Measurements from ENCODE around the gene TRAK1. TPM values are rescaled to one million over a fixed set of nuclear protein-coding genes. Genes with fewer than 3 reads are reported as not detected.

TRAK1 gene
- total RNA-seq, 1 experiment from 2014 or later, result 16.5 TPM

DNA sequence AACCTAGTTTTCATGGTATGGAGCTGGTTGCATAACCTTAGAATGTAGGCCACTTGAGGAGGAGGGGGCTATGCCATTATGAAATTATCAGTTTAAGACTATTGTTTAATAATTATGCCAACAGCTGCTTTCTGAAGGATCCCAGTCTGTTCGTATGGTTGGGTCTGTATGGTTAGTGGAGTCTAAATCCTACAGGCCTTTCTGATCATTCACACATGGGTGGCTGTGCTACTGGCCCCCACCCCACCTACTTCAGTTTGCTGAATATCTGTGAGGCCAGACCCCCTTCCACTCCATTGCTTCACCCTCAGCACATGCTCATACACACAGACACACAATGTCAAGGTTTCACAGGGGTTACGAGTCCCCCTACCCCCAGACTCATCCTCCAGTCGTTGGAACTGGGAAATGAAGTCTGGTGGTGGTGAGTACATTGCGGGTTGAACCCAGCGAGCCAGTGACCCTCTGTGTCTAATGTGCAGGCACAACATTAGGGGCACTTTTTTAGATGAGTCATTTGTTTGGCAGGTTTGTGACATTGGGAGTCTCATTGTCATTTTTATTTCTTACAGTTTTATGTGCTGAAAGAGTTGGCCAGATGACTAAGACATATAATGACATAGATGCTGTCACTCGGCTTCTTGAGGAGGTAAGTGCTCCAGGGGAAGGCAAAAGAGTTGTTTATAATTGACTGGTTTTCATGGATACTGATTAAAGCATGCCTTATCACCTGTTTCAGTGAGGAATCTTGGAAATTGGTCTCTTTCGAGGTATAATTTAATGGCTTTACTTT lies 85.3 kb downstream of the TRAK1 start:
- DNase-seq (ENCODE audit: low read depth), result peak; percentile 22

DNA sequence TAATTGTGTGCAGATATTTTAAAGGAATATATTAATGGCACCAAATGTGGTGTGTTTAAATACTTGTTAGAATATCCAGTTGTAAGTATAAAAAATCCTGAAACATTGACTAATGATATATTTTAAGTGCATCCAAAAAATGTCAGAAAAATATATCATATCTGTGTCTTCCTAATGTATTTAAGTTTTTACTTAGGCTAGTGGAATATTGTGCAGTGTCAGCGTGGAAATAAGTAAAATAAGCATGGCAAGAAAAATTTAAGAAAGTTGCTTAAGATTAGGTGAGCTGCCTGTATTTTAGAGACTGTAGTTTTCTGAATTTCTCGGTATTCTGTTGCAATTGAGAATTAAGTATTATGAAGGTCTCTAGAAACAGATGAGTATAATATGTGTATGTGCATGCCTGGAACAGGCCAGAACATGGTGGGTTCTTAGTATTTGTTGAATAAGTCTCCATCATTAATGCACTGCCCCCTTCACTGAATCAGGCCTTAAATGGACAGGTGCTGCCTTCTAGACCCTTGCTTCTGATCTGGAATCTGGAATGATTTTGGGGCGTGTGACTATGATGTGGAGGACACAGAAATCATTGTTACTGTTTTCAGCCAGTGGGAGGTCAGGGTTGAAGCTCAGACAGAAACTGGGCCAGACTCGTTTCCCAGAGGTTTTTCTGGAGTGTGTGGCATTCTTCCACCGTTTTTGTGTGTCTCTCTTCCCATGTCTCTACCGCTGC lies 86.1 kb downstream of the TRAK1 start:
- DNase-seq (ENCODE audit: low read depth), result no peak

DNA sequence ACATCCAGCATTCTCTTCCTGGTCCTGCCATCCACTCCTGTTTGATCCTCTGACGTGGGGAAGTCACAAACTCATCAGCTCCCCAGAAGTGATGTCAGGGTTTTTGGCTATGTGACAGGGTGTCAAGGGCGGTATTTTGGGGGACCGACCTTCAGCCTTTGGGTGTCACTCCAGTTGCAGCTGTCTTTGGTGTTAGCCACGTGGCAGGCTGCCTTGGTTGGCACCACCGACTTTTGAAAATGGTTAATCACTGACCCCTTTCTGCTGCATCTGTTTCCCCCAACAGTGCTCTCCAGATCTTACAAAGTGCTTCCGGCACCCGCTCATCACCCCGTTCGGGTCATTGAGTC lies 86.6 kb downstream of the TRAK1 start:
- DNase-seq (ENCODE audit: low read depth), result no peak

DNA sequence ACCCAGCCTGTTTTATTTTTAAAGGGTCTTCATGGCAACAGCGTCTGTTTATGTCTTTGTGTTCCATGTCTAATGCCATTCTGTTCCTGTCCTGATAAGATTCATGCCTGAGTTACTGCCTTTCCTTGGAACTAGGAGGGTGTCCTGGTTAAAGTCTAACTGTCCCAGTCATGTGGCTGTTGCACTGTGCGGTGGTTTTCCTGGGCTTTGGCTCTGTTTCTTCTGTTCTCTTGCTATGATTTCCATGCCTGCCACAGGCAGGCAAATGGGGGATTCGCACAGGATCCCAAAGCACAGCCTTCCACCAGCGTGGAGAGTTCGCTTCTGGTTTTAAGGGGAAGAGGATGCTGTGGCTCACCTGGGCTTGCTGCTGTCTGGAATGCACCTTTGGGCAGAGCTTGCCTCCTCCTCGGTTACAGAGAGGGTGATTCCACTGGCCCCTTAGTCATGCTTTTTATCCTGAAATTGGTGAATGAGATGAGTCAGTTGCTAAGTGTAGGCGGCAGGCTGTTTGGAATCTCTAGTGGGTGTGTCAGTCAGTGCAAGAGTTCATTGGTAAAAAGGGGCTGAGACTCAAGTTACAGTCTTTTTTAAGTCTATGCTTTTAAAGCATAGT lies 88.1 kb downstream of the TRAK1 start:
- DNase-seq (ENCODE audit: low read depth), result peak; percentile 89

DNA sequence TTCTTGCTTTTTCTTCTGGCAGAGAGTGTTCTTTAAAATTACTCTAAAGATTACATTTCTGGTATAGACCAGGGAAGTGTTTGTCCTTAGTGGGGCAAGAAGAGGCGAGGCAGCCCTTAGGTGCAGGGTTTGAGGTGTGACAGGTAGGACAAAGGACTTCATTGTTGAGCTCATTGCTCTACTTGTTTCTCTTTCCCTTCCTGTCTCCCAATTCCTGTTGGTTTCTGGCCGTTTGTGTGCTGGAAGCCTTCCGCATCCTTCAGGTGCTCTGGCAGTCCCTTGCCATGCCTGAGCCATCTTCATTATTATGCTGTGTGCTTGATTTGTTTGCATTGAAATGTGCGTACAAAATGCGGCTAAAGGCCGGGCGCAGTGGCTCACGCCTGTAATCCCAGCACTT lies 89.7 kb downstream of the TRAK1 start:
- no peak for DNase-seq (ENCODE audit: low read depth)

DNA sequence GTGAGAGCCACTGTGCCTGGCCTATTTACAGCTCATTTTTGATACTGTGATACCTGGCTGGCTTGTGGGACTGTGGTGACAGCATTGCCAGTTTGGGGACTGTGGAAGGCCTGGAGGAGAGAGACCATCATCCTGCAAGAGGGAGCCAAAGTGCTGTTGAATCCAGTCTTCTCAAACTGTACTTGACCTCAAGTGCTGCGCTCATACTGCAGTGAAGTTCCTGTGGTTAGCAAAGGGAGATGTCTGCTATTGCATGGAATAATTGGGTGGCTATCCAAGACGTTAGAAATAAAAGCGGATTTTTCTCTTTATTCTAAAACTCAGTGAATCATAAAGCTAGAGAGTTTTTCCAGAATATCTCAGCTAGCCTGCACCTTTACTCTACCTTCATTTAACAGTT lies 91.4 kb downstream of the TRAK1 start:
- no peak for DNase-seq (ENCODE audit: low read depth)

DNA sequence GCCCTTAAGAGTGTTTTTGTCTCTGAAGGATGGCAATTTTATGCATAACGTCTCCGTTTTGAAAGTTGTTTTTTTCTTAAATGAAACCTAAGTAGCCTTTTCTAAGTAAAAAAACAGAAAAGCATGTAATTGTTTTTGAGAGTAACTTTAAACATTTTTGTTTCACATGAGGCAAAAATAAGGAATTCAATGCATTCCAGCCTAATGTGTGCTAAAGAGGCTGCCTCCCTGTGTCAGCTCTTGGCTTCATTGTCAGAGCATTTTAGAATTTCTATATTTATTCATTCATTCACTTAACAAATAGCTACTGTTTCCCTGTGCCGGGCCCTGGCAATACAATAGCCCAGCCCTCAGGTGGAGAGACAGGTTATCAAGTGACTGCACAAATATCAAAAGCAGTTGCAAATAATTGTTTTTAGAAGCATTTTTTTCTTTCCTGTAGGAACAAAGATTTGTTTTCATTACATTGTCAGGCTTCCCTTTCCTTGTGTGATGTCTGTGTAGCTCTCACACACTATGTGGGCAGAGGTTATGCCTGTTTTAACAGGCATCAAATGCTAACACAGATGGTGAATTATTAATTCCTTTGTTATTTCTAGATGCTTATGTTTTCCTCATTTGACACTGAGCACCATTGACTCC lies 93.0 kb downstream of the TRAK1 start:
- no peak for DNase-seq (ENCODE audit: low read depth)

DNA sequence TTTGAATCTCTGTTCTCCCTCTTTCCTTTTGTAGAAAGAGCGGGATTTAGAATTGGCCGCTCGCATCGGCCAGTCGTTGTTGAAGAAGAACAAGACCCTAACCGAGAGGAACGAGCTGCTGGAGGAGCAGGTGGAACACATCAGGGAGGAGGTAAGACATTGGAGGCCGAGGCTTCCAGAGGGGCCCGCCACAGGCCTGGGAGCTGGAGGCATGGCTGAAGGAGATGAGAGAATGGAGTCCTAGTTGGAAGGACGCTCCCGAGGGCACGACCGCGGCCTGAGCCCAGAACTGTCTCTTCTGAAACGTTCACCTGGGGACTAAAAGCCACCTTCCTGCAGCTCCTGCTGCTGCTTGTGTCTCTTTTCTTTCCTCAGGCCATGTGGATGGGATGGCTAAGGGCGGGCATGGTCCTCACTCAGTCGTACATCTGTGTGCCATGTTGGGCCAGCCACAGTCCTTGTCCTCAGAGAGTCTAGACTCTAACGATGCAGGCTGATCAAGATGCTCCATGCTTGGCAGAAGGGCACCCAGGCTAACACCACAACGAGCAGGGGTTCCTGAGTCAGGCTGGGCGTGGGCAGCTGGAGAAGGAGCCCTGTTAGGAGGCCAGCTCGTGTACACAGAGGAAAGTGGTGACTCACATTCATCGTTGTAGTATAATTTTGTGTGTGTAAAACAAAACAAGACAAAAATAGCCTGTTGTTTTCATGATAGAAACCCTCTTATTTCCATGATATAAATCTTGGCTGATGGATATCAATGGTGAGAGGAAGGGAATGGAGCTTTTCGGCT lies 93.7 kb downstream of the TRAK1 start:
- peak; percentile 67 for DNase-seq (ENCODE audit: low read depth)

DNA sequence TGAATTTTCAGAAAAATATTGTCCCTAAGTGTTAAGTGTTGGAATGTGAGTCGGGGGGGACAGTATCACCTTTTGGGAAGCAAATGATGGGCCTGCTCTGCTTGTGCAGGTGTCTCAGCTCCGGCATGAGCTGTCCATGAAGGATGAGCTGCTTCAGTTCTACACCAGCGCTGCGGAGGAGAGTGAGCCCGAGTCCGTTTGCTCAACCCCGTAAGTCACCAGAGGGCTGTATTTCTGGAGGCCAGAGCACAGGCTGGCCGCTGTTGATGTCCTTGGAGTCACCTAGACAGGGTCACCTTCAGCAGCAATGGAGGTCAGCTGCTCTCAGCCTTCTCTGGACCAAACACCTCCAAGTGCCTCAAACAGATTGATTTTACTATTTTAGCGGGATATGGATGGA lies 96.8 kb downstream of the TRAK1 start:
- no peak for DNase-seq (ENCODE audit: low read depth)

DNA sequence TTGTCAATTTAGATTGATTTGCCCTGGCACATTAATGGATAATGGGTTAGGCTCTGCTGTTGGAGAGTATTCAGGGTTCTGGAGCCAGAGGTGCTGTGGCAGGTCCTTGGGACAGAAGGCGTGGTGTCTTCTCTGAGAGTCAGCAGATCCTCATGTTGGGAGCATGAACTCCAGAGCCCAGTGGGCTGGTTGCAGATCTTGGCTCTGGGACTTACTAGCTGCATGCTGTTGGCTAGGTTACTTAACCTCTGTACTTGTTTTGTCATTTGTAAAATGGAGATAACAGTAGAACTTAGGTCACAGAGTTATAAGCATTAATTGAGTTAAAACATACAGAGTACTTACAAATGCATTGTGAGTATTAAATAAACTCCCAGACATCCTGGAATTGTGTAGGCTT lies 97.2 kb downstream of the TRAK1 start:
- DNase-seq (ENCODE audit: low read depth), result no peak

DNA sequence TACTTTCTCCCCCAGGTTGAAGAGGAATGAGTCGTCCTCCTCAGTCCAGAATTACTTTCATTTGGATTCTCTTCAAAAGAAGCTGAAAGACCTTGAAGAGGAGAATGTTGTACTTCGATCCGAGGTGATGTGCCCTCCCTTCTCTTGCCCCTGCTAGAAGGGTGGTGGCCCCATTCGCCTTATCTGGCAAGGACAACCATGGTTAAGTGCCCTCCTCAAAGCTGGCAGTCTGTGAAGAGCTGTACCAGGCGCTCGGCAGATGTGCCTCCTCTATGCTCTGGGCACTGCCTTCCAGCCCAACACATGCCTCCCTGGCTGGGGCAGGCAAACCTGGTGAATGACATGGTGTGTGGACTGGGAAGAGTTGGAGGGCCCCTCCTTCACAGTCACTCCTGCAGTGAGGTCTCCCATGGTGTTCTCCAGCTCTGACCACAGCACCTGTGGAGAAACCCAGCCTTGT lies 97.9 kb downstream of the TRAK1 start:
- DNase-seq (ENCODE audit: low read depth), result no peak

DNA sequence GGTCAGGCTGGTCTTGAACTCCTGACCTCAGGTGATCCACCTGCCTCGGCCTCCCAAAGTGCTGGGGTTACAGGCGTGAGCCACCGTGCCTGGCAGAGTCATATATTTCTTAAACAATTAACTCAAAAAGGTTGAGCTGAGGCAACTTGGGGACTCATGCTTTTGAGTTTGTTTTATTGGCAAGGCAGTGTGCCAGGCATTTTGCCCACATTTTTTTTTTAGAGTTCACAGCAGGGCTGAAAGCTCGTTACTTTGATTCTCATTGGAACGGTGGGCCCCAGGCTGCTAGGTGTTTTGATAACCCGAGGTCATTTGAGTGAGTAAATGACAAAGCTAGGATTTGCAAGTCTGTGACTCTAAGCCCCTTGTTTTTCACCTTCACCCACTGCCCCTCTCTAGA lies 98.6 kb downstream of the TRAK1 start:
- no peak for DNase-seq (ENCODE audit: low read depth)

DNA sequence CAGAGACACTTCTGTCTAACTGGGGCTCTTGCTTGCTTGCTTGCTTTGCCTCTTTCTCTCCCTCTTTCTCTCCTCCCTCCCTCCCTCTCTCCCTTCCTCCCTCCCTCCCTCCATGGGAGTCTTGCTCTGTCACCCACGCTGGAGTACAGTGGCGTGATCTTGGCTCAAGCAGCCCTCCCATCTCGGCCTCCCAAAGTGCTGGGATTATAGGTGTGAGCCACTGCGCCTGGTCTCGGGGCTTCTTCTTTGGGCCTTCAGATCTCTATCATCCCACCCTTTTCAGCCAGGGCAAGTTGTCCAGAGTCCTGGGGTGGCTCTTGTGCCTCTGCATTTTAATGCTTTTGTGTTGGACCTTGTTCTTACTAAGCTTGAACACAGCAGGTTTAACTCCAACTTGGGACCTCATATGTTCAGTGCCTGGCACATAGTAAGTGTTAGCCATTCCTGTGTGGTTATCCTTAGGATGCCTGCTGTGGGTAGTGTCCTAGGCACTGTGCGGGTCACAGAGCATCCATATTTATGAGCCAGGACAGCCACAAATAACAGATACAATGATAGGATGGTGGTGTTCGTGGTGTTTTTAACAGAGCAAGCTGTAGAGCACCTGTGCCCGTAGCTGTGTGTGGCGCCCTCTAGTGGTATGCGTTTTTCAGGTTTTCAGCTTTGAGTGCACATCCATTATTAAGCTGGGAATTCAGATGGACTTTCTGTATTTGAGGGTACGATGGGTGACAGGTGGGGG lies 99.7 kb downstream of the TRAK1 start:
- DNase-seq (ENCODE audit: low read depth), result peak; percentile 54

DNA sequence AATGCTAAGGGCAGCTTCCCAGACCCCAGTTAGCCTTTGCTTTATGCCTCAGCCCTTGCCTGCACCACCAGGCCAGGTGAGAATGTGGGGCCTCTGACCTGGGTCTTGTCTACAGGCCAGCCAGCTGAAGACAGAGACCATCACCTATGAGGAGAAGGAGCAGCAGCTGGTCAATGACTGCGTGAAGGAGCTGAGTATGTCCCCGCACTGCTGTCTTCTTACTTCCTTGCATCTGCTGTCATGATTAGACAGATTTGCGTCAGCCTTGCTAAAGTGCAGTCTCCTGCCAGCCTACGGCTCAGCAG lies 100.2 kb downstream of the TRAK1 start:
- DNase-seq (ENCODE audit: low read depth), result no peak

DNA sequence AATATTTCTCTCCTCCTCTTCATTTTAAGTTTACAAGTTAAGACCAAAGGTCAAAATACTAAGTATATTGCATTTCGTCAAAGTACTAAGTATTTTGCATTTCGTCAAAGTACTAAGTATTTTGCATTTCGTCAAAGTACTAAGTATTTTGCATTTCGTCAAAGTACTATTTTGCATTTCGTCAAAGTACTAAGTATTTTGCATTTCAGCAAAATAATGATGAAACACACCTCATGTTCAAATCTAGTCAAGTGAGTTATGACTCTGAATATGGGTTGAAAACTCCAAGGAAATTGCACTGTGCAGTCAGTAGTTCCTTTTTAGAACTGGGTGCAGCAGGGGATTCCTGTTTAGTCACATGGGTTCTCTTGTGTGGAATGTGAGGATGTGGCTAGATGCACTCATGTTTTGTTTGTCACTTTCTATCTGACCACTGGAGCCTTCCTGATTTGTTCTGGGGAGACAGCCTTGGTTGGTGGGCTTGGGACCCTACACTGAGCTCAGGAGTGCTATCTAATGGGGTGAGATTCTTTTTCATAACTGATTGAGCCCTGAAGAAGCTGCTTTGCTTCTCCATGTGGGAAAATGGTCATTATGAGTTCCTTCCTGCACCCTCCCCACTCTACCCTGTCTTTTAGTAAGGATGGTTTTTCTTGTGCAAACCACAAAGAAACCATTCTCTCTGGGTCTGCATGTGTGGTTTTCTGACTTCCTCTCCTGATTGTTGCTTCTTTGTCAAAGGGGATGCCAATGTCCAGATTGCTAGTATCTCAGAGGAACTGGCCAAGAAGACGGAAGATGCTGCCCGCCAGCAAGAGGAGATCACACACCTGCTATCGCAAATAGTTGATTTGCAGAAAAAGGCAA lies 101.4 kb downstream of the TRAK1 start:
- peak; percentile 57 for DNase-seq (ENCODE audit: low read depth)

DNA sequence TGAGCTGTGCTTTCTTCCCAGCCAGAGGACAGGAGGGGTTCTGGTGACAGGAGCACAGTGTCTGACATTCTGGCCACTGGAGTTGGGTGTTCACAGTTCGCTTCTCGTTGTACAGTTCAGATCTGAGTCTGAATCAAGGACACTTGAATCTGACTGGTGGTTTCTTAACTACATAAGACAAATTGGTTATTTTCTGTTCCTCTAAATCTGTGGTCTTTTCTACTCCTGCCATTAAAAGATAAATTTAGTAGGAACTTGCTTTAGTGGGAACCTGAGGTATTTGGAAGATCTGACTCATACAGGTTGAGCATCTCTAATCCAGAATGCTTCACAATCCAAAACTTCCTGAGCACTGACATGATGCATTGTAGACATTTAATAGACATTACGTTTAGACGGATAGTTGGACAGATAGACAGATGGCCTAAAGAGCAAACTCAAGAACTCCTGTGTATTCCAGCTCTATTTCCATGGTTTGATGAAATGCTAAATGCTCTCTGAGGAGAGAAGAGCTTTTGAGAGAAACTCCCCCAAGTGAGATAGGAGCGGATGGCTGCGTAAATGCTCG lies 103.9 kb downstream of the TRAK1 start:
- no peak for DNase-seq (ENCODE audit: low read depth)

DNA sequence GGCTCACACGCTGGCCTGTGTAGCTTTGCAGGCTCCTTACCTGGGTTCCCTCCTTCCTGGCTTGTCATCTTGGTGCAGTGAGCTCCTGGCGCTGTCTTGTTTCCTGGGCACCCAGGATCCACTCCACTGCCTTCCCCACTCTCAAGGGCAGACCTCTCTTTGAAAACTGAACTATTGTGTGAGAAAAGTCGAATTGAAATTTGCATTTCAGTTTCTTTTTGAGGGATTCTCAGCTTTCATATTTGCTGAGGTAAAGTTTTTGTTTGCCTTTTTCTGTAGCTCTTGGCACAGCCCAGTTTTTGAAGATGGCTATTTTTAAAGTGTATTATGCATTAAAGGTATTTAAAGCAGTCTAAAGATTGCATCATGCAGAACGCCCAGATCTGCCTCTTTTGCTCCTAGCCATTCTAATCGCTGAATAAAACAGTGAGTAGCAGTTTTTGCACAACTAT lies 104.7 kb downstream of the TRAK1 start:
- DNase-seq (ENCODE audit: low read depth), result no peak

DNA sequence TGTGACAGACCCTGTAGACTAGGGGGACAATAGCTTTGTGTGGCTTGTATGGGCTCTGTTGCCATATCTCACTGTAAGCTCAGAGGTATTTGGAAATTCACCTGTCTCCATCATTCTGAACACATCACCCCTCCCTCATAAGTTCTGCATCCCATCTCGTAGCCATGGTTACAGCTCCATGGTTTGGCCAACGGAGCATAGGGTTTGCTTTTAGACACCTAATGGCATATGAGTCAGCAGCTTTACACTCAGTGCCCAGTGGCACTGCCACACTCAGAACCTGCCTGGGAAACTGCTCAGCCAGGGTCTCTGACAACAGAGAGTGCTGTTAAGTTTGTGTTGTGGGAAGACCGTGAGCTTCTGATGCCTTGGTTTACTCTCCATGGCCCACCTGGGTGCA lies 107.6 kb downstream of the TRAK1 start:
- DNase-seq (ENCODE audit: low read depth), result no peak

DNA sequence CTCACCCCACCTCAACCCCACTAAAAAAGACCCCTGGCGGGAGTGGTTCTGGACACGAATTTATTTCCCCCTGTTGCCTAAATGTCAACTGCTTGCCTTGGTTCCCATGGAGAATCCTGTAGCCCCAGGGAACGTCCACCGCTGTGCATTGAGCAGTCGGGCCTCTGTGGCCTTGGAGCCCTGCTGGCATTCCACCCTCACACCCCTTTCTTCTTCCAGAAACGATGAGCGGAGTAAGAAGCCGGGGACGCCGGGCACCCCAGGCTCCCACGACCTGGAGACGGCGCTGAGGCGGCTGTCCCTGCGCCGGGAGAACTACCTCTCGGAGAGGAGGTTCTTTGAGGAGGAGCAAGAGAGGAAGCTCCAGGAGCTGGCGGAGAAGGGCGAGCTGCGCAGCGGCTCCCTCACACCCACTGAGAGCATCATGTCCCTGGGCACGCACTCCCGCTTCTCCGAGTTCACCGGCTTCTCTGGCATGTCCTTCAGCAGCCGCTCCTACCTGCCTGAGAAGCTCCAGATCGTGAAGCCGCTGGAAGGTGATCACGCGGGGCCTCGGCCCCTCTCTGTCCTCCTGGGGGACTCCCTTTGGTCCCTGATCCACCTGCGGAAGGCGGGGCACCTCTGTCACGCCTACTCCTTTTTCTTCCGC lies 111.2 kb downstream of the TRAK1 start:
- DNase-seq (ENCODE audit: low read depth), result no peak

Measured in RPMI7951 (cell line).